IMR-90 (cell line): Measurements from ENCODE around the gene PCYT2. TPM values are rescaled to one million over a fixed set of nuclear protein-coding genes. Genes with fewer than 3 reads are reported as not detected.
A peak's percentile ranks its signal among the peaks of the same experiment; 100 is the strongest.

Experiments used
- ATAC-seq: fragments of 200-7000 bp; cut with Tn5 transposase; 2 replicates; pipeline ENCODE4 v1.9.1; 2020; ENCODE audit warnings: low read depth, mild to moderate bottlenecking, moderate library complexity
- BruUV-seq: library from RNA; stranded (reverse); fragments of 400-500 nt; replicated peaks from 2 replicates; lab custom pipeline; 2021; lab: Mats Ljungman, UMichigan
- CTCF ChIA-PET: fragments of 300-600 bp; formaldehyde crosslinking; extraction: SDS; loops from one replicate; lab custom pipeline; 2021; ENCODE audit warnings: antibody characterized with exemption; lab: Yijun Ruan, JAX
- POLR2A ChIA-PET: fragments of 300-600 bp; sonication (Branson Sonifier 250); formaldehyde crosslinking; loops from one replicate; lab custom pipeline; 2022; ENCODE audit warnings: antibody characterized with exemption; ENCODE audit not compliant: unreplicated experiment; lab: Charles Lee
- DNase-seq: peaks from one replicate; pipeline ENCODE4 v3.0.0; 2013
- H2AFZ ChIP-seq: replicated peaks from 2 replicates; pipeline ENCODE3; 2013; ENCODE audit warnings: low read length, mild to moderate bottlenecking; ENCODE audit not compliant: poor library complexity
- H2AK5ac ChIP-seq: 2 replicates; pipeline ENCODE4 v1.6.1; 2013; ENCODE audit warnings: low read depth, low read length, inconsistent platforms
- H2AK9ac ChIP-seq: replicated peaks from 2 replicates; pipeline ENCODE3; 2013; ENCODE audit warnings: mild to moderate bottlenecking, low read depth, low read length, moderate library complexity; ENCODE audit not compliant: poor library complexity
- H2BK120ac ChIP-seq: 2 replicates; pipeline ENCODE4 v1.6.1; 2013; ENCODE audit warnings: low read depth, low read length, inconsistent platforms
- H2BK15ac ChIP-seq: 3 replicates; pipeline ENCODE4 v1.6.1; 2013; ENCODE audit warnings: low read depth, low read length, inconsistent platforms
- H2BK20ac ChIP-seq: 2 replicates; pipeline ENCODE4 v1.6.1; 2013; ENCODE audit warnings: low read depth, mild to moderate bottlenecking, inconsistent platforms, low read length, moderate library complexity
- H2BK5ac ChIP-seq: 2 replicates; pipeline ENCODE4 v1.6.1; 2013; ENCODE audit warnings: mild to moderate bottlenecking, low read depth, low read length, inconsistent platforms; ENCODE audit not compliant: poor library complexity, severe bottlenecking
- H3K14ac ChIP-seq: replicated peaks from 2 replicates; pipeline ENCODE4 v1.6.1; 2013; ENCODE audit warnings: low read depth, low read length, inconsistent platforms
- H3K18ac ChIP-seq: 2 replicates; pipeline ENCODE4 v1.6.1; 2013; ENCODE audit warnings: low read depth, low read length, control low read depth
- H3K23ac ChIP-seq: 2 replicates; pipeline ENCODE4 v1.6.1; 2013; ENCODE audit warnings: low read depth, low read length, inconsistent platforms
- H3K27ac ChIP-seq: 2 replicates; pipeline ENCODE4 v1.5.1; 2013; ENCODE audit warnings: mild to moderate bottlenecking, control low read depth, low read length; ENCODE audit not compliant: insufficient read depth
- H3K27me3 ChIP-seq: 2 replicates; pipeline ENCODE4 v1.6.1; 2013; ENCODE audit warnings: low read length; ENCODE audit not compliant: control insufficient read depth, insufficient read depth
- H3K36me3 ChIP-seq: 2 replicates; pipeline ENCODE4 v1.6.1; 2013; ENCODE audit warnings: low read length, mixed read lengths; ENCODE audit not compliant: control insufficient read depth, insufficient read depth
- H3K4ac ChIP-seq: 2 replicates; pipeline ENCODE4 v1.6.1; 2013; ENCODE audit warnings: low read depth, low read length, inconsistent platforms
- H3K4me1 ChIP-seq: 2 replicates; pipeline ENCODE4 v1.6.1; 2013; ENCODE audit warnings: low read length, mixed read lengths; ENCODE audit not compliant: control insufficient read depth, insufficient read depth
- H3K4me2 ChIP-seq: 2 replicates; pipeline ENCODE4 v1.6.1; 2013; ENCODE audit warnings: low read depth, mild to moderate bottlenecking, control low read depth, low read length, moderate library complexity
- H3K4me3 ChIP-seq: 2 replicates; pipeline ENCODE4 v1.5.1; 2013; ENCODE audit warnings: low read depth, mild to moderate bottlenecking, control low read depth, low read length, moderate library complexity; ENCODE audit not compliant: insufficient read depth
- H3K56ac ChIP-seq: 2 replicates; pipeline ENCODE4 v1.6.1; 2013; ENCODE audit warnings: low read length, inconsistent platforms; ENCODE audit not compliant: insufficient read depth; ENCODE audit errors: extremely low read depth
- H3K79me1 ChIP-seq, 2 experiments: 2 replicates each; pipeline ENCODE4 v1.6.1; 2013; ENCODE audit warnings: low read length in 2 of 2, inconsistent platforms in 1 of 2, low read depth in 1 of 2
- H3K9ac ChIP-seq: 2 replicates; pipeline ENCODE4 v1.6.1; 2013; ENCODE audit warnings: low read depth, low read length, control low read depth
- H3K9me1 ChIP-seq: 2 replicates; pipeline ENCODE4 v1.6.1; 2013; ENCODE audit warnings: low read length, inconsistent platforms; ENCODE audit not compliant: insufficient read depth
- H3K9me3 ChIP-seq: 2 replicates; pipeline ENCODE4 v1.6.1; 2013; ENCODE audit warnings: low read length; ENCODE audit not compliant: control insufficient read depth, insufficient read depth
- H4K20me1 ChIP-seq: 2 replicates; pipeline ENCODE4 v1.6.1; 2013; ENCODE audit warnings: low read length, inconsistent platforms; ENCODE audit not compliant: insufficient read depth
- H4K5ac ChIP-seq: 2 replicates; pipeline ENCODE4 v1.6.1; 2013; ENCODE audit warnings: mild to moderate bottlenecking, low read depth, low read length, control low read depth
- H4K8ac ChIP-seq, 2 experiments: 2 replicates each; pipeline ENCODE4 v1.6.1; 2013; ENCODE audit warnings: low read depth in 2 of 2, low read length in 2 of 2, control low read depth in 1 of 2, inconsistent platforms in 1 of 2
- H4K91ac ChIP-seq: 2 replicates; pipeline ENCODE4 v1.6.1; 2013; ENCODE audit warnings: low read depth, low read length, inconsistent platforms; ENCODE audit not compliant: insufficient read depth
- BHLHE40 ChIP-seq: fragments of 150-350 bp; IDR thresholded peaks from 2 replicates; pipeline ENCODE4 v1.6.1; 2016; ENCODE audit warnings: mild to moderate bottlenecking, low read depth, low read length
- CHD1 ChIP-seq: IDR thresholded peaks from 2 replicates; pipeline ENCODE4 v1.6.1; 2012; ENCODE audit warnings: low read depth, low read length, improper control_type of control experiment
- CTCF ChIP-seq: conservative IDR thresholded peaks from 2 replicates; pipeline ENCODE4 v1.5.1; 2012; ENCODE audit warnings: mild to moderate bottlenecking, low read depth, low read length, improper control_type of control experiment
- ELK1 ChIP-seq: fragments of 150-350 bp; IDR thresholded peaks from 2 replicates; pipeline ENCODE4 v1.6.1; 2016; ENCODE audit warnings: low read depth, mild to moderate bottlenecking, low read length, moderate library complexity, borderline replicate concordance
- FOS ChIP-seq: fragments of 150-350 bp; IDR thresholded peaks from 2 replicates; pipeline ENCODE4 v1.6.1; 2016; ENCODE audit warnings: low read depth, low read length
- MAFK ChIP-seq: IDR thresholded peaks from 2 replicates; pipeline ENCODE4 v1.6.1; 2012; ENCODE audit warnings: low read depth, low read length, improper control_type of control experiment
- MAZ ChIP-seq: IDR thresholded peaks from 2 replicates; pipeline ENCODE4 v1.6.1; 2012; ENCODE audit warnings: low read depth, mild to moderate bottlenecking, low read length, improper control_type of control experiment, moderate library complexity, borderline replicate concordance
- MXI1 ChIP-seq: IDR thresholded peaks from 2 replicates; pipeline ENCODE4 v1.6.1; 2012; ENCODE audit warnings: low read depth, mild to moderate bottlenecking, low read length, moderate library complexity, borderline replicate concordance
- NFE2L2 ChIP-seq: fragments of 150-350 bp; IDR thresholded peaks from 2 replicates; pipeline ENCODE4 v1.6.1; 2016; ENCODE audit warnings: low read depth, mild to moderate bottlenecking, low read length
- RCOR1 ChIP-seq: IDR thresholded peaks from 2 replicates; pipeline ENCODE4 v1.6.1; 2012; ENCODE audit warnings: mild to moderate bottlenecking, low read length, improper control_type of control experiment; ENCODE audit not compliant: insufficient replicate concordance
- SMC3 ChIP-seq: fragments of 150-350 bp; IDR thresholded peaks from 2 replicates; pipeline ENCODE4 v1.6.1; 2016; ENCODE audit warnings: low read depth, mild to moderate bottlenecking, antibody characterized with exemption, low read length, moderate library complexity
- USF2 ChIP-seq: fragments of 150-350 bp; IDR thresholded peaks from 2 replicates; pipeline ENCODE4 v1.6.1; 2017; ENCODE audit warnings: mild to moderate bottlenecking, antibody characterized with exemption, low read length, low read depth
- WGBS, 2 experiments: methylation state at CpG; one replicate each; pipeline versions ENCODE4 v1.1.5 to v1.1.7; 2013; ENCODE audit warnings: missing lambda C conversion rate in 2 of 2; ENCODE audit not compliant: insufficient read length in 1 of 2; ENCODE audit errors: extremely low coverage in 2 of 2; 5-methylcytosine and 5-hydroxymethylcytosine counted together
- dilution Hi-C: fragments of 300-500 bp; cut with HindIII; formaldehyde crosslinking; loops from one replicate; pipeline ENCODE4 v1.14.3; 2018; ENCODE audit warnings: low sequenced_read_pairs; ENCODE audit not compliant: unreplicated experiment
- in situ Hi-C: fragments of 300-500 bp; cut with MboI; formaldehyde crosslinking; loops from 3 replicates; pipeline ENCODE4 v1.14.3; 2019; ENCODE audit warnings: low sequenced_read_pairs, inconsistent platforms, mixed read lengths
- intact Hi-C: fragments of 100-400 bp; cut with micrococcal nuclease; formaldehyde crosslinking; loops from 2 replicates; pipeline ENCODE4 v1.10.0; 2022
- polyA plus RNA-seq, 3 experiments: library from polyadenylated mRNA; depleted of rRNA; stranded (reverse); fragments of >200 nt; gene quantifications; 2 replicates each; pipeline ENCODE4 v1.2.3, GENCODE V29; 2012; ENCODE audit warnings: low replicate concordance in 1 of 3
- total RNA-seq: library from RNA; depleted of rRNA; stranded (reverse); fragments of >200 nt; gene quantifications from 2 replicates; pipeline ENCODE4 v1.2.3, GENCODE V29; 2012

PCYT2 gene
- total and polyA plus RNA-seq, 2 of the 4 experiments (the other 2 are of a cell fraction) = 37.3 to 38.5 TPM

- Histone ChIP-seq H3K9me1 (peaks cover 8% of the 10 kb centered on the region; the same call in 1 of the 2 replicates), H2BK20ac (no peak overlapping the region; the same call in 1 of the 2 replicates), H2AFZ (peak overlapping the region; percentile 71), H4K5ac (no peak overlapping the region), H2BK120ac (peak overlapping the region; percentile 14; the same call in 1 of the 2 replicates), H3K27ac (peak overlapping the region; percentile 96), H4K91ac (peak overlapping the region; percentile 54), H3K9me3 (no peaks in the 10 kb centered on the region), H3K36me3 (peaks cover 34% of the 10 kb centered on the region), H3K23ac (peak overlapping the region; percentile 94; the same call in 1 of the 2 replicates), H3K18ac (no peak overlapping the region), H4K8ac (peak overlapping the region; percentile 26 to 51; a peak in 3 of 4 replicates), H3K9ac (peak overlapping the region; percentile 87), H2BK5ac (peak overlapping the region; percentile 99), H2AK5ac (peak overlapping the region; percentile 96), H2BK15ac (peak overlapping the region; percentile 8; the same call in 1 of the 3 replicates), H3K4ac (peak overlapping the region; percentile 94), H4K20me1 (peaks cover 49% of the 10 kb centered on the region), H2AK9ac (peak overlapping the region; percentile 99), H3K14ac (peak overlapping the region; percentile 83), H3K4me2 (peak overlapping the region; percentile 93), H3K4me1 (peaks cover 35% of the 10 kb centered on the region), H3K4me3 (peak overlapping the region; percentile 87), H3K27me3 (no peaks in the 10 kb centered on the region), H3K56ac (no peak overlapping the region; the same call in 1 of the 2 replicates), H3K79me1 (peaks cover 5 to 72% of the 10 kb centered on the region in 2 experiments; a peak in 3 of 4 replicates)
- POLR2A ChIA-PET = no interaction called here
- ATAC-seq = peak; percentile 8; the same call in 1 of the 2 replicates
- dilution Hi-C loops = no loop called here
- DNase-seq = no peak
- BruUV-seq = no TSS peak
- 54% methylated on average over 20 of the region's 52 CpGs; no CpG with 5 or more reads in 1 of the 2 experiments for WGBS, 2 experiments
- intact Hi-C loops = no loop called here
- in situ Hi-C loops = no loop called here
- CTCF ChIA-PET = interaction anchor here (0.6 to 0.7 kb wide), 2 partner anchors 15 to 23 kb away, joined by 3 to 4 read pairs; no protein-coding TSS in a partner anchor
- TF ChIP-seq FOS (no peak), USF2 (no peak), BHLHE40 (no peak), MAFK (no peak), CTCF (peak; percentile 59), MXI1 (no peak), NFE2L2 (no peak), RCOR1 (no peak), ELK1 (no peak), SMC3 (peak; percentile 42), MAZ (peak; percentile 46; the same call in 1 of the 2 replicates), CHD1 (no peak)
Measured at GRCh38 chr17:81869221-81870130, 41.7 kb downstream of the PCYT2 start.
